Left lung (tissue), 10 donors: ENCODE data around the gene RALB. TPM values are rescaled to one million over a fixed set of nuclear protein-coding genes. Genes with fewer than 3 reads are reported as not detected.
"Not testable (repeated sequence)": the region's sequence is repeated elsewhere in the genome, so short reads cannot be mapped to it uniquely, and the experiment has no call there.

Experiments
- ATAC-seq: fragments of 200-7000 bp; cut with Tn5 transposase; one replicate; pipeline ENCODE4 v1.9.1; 2020; ENCODE audit warnings: moderate library complexity
- DNase-seq, 4 donors: peaks; one replicate each; pipeline ENCODE4 v3.0.0-alpha.2; 2013 to 2020
- H3K27ac ChIP-seq, 2 donors: fragments of 200-600 bp; sonication (generic) in 1 of 2; one replicate each; pipeline versions ENCODE4 v1.5.0 to v1.8.0; 2020 to 2021
- H3K27me3 ChIP-seq, 2 donors: fragments of 200-600 bp; sonication (generic) in 1 of 2; one replicate each; pipeline versions ENCODE4 v1.5.0 to v1.8.0; 2020 to 2021
- H3K36me3 ChIP-seq, 2 donors: fragments of 200-600 bp; sonication (generic) in 1 of 2; one replicate each; pipeline versions ENCODE4 v1.5.0 to v1.8.0; 2020 to 2021
- H3K4me1 ChIP-seq, 2 donors: fragments of 200-600 bp; one replicate each; pipeline ENCODE4 v1.8.0; 2021
- H3K4me3 ChIP-seq, 2 donors: fragments of 200-600 bp; sonication (generic) in 1 of 2; one replicate each; pipeline versions ENCODE4 v1.5.0 to v1.8.0; 2020 to 2021; ENCODE audit warnings: mild to moderate bottlenecking in 1 of 2
- H3K9me3 ChIP-seq, 2 donors: fragments of 200-600 bp; sonication (generic) in 1 of 2; one replicate each; pipeline versions ENCODE4 v1.5.0 to v1.8.0; 2020 to 2021
- intact Hi-C, 2 donors: fragments of 100-400 bp; cut with DNase I; formaldehyde crosslinking; loops; one replicate each; pipeline versions ENCODE4 v1.11.2 to v1.14.2; 2022
- polyA plus RNA-seq, 6 donors: library from polyadenylated mRNA; unstranded; fragments of 120-200 nt; gene quantifications; one replicate each; pipeline ENCODE4 v1.2.1, GENCODE V29; 2013; ENCODE audit not compliant: insufficient read length in 6 of 6
- total RNA-seq, 2 donors: library from RNA; stranded (reverse); fragmentation: NEBNext Ultra II Directional; extraction: Animal tissue kit (Norgen Biotek cat#: 25700); gene quantifications; one replicate each; pipeline ENCODE4 v1.2.1, GENCODE V29; 2021
- TF ChIP-seq, protein P1 (sequence below), 2 donors: fragments of 200-600 bp; sonication (generic) in 1 of 2; IDR thresholded peaks; one replicate each; pipeline versions ENCODE4 v1.5.0 to v1.8.0; 2021; ENCODE audit warnings: antibody characterized with exemption in 2 of 2
- donor health status: DM: no; HTN: yes; CAD: no.
- donor health status: DM: no; HTN: no; CAD: no.

The RALB gene
- total and polyA plus RNA-seq, 8 donors = 50.5 to 143 (median 112) TPM

DNA sequence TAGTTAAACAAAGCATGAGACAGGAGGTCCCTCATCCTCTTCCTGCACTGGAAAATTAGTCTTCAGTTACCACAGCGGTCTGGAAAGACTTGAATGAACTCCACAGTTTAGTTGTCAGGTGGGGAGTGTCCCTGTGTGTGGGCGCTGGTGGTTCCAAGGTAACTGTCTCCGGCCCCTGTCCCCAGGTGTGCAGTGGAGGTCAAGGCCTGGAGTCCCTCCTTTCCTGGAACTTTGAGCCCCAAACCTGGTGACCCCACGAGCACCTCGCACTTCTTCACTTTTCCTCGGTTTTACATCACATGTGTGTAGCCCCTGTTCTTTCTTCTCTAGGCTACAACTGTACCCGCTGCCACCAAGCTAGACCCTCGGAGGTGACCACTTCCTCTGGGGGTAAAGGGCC is 65.3 kb downstream of the RALB start:
- DNase-seq (peak in 1 of 4 donors; percentile 9), ATAC-seq (no peak)
- peaks cover 4 to 37% of the 10 kb centered on the region in 2 donors for H3K4me1 ChIP-seq
- no peaks in the 10 kb centered on the region for H3K27me3 ChIP-seq
- no peaks in the 10 kb centered on the region for H3K36me3 ChIP-seq
- no peak overlapping the region for H3K4me3 ChIP-seq
- TF ChIP-seq, protein P1, sequence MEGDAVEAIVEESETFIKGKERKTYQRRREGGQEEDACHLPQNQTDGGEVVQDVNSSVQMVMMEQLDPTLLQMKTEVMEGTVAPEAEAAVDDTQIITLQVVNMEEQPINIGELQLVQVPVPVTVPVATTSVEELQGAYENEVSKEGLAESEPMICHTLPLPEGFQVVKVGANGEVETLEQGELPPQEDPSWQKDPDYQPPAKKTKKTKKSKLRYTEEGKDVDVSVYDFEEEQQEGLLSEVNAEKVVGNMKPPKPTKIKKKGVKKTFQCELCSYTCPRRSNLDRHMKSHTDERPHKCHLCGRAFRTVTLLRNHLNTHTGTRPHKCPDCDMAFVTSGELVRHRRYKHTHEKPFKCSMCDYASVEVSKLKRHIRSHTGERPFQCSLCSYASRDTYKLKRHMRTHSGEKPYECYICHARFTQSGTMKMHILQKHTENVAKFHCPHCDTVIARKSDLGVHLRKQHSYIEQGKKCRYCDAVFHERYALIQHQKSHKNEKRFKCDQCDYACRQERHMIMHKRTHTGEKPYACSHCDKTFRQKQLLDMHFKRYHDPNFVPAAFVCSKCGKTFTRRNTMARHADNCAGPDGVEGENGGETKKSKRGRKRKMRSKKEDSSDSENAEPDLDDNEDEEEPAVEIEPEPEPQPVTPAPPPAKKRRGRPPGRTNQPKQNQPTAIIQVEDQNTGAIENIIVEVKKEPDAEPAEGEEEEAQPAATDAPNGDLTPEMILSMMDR (IDR thresholded peaks at IDR 0.05) = no peak
- no peaks in the 10 kb centered on the region for H3K9me3 ChIP-seq
- intact Hi-C loops = no loop called here
- no peak overlapping the region for H3K27ac ChIP-seq

DNA sequence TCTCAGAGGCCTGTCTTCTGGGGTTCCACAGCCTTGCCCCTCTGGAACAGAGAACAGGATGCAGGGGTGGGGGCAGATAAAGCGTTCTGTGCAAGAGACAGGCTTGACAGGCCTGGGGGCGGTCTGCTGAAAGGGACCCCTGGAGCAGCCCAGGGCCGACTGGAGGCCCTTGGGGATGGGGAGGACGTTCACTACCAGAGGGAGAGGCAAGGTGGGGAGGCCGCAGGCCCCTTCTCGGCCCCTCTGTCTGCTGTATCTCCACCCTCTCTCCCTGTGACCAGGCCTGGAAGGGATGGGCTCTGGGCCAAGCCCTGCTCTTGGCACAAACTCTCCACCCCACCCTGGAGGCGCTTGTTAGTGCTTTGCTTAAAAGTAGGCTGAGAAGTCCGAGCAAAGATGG is 66.0 kb downstream of the RALB start:
- ATAC-seq = no peak
- no peak overlapping the region for H3K27ac ChIP-seq
- no peaks in the 10 kb centered on the region for H3K36me3 ChIP-seq
- no peak overlapping the region for H3K4me3 ChIP-seq
- no peaks in the 10 kb centered on the region for H3K27me3 ChIP-seq
- intact Hi-C loops = no loop called here
- TF ChIP-seq, protein P1 (IDR thresholded peaks at IDR 0.05) = no peak
- peaks cover 4 to 30% of the 10 kb centered on the region in 2 donors for H3K4me1 ChIP-seq
- DNase-seq = peak in 3 of 4 donors; percentile 36 to 71 (median 59)
- no peaks in the 10 kb centered on the region for H3K9me3 ChIP-seq

DNA sequence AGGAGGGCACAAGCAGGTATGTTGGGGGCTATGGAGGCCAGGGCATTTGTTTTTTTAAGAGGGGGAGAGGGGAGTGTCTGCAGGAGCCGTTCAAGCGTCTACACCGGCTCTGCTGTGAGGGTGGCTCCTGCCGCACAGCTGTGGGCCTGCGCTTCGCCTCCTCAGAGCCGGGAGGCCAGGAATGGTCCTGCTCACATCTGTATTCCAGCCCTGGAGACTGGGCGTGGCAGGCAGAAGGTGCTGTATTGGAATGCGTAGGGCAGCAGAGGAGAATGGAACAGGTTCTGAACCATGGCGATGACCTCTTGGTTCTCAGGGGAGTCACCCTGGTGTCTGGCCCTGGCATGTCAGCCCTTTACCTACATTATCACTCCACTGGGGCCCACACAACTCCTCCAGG is 66.5 kb downstream of the RALB start:
- ATAC-seq (no peak), DNase-seq (peak in 1 of 4 donors; percentile 66)
- H3K9me3 ChIP-seq = no peaks in the 10 kb centered on the region
- no peaks in the 10 kb centered on the region for H3K27me3 ChIP-seq
- H3K4me1 ChIP-seq = peaks cover 4 to 25% of the 10 kb centered on the region in 2 donors
- TF ChIP-seq, protein P1 (IDR thresholded peaks at IDR 0.05) = no peak
- intact Hi-C loops = no loop called here
- no peaks in the 10 kb centered on the region for H3K36me3 ChIP-seq
- no peak overlapping the region for H3K27ac ChIP-seq
- H3K4me3 ChIP-seq = no peak overlapping the region

DNA sequence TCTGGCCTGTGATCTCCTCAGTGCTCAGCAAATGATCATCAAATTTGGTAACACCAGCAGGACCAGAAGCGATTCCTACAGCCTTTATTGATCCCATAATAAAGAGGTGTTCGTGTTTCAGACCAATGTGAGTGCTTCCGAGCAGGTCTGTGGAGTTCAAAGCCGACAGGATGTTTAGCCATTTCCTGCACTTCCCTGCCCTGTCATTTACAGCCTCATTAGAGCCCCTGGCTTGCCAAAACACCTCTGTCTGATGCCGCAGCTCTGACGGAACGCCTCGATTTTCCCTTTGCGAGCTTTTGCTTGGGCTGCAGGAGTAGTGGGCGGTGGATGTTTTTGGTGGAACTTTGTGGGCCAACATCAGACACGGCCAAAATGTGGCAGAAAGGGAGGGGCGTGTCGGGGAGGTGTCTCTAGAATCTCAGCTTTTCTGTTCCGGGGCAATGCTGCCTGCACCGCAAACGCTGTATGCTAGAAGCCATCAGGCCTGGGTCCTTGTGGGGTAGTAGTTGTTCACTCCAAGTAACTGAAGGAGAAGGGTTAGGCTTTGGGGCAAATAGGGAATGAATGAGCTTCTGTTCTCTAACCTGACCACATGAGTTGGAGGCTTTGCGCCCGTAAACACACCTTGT is 67.2 kb downstream of the RALB start:
- H3K4me3 ChIP-seq = no peak overlapping the region
- peaks cover 4 to 21% of the 10 kb centered on the region in 2 donors for H3K4me1 ChIP-seq
- ATAC-seq = no peak
- H3K27me3 ChIP-seq = no peaks in the 10 kb centered on the region
- H3K9me3 ChIP-seq = no peaks in the 10 kb centered on the region
- no peak overlapping the region for H3K27ac ChIP-seq
- no peaks in the 10 kb centered on the region for H3K36me3 ChIP-seq
- TF ChIP-seq, protein P1 (IDR thresholded peaks at IDR 0.05) = no peak
- peak in 1 of 4 donors; percentile 3 for DNase-seq
- intact Hi-C loops = no loop called here

DNA sequence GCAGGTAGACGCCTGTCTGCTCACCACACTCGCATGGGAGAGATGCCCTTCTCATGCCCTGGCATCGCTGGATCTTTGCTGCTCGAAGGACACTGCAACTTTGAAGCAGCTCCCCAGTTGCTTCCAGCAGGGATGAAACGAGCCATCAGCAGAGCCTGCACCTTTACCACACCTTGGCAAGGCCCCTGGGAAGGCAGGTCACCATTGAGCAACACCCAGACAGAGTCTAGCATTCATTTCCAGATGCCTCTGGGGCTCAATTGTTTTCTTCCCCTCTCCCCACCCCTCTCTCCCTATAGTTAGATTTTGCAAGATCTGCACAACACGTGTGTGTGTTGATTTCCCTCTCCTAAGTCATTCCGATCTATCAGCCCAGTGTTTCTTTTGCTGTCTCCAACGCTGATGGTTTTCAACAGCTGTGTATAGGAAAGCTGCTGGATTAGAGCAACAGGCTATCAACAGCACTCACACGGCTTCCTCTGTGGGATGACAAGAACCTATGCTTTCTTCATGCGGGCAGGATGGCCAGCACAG is 67.7 kb downstream of the RALB start:
- TF ChIP-seq, protein P1 (IDR thresholded peaks at IDR 0.05) = no peak
- no peak for ATAC-seq
- intact Hi-C loops = no loop called here
- Histone ChIP-seq H3K36me3 (no peaks in the 10 kb centered on the region), H3K27ac (no peak overlapping the region), H3K27me3 (no peaks in the 10 kb centered on the region), H3K9me3 (no peaks in the 10 kb centered on the region), H3K4me3 (no peak overlapping the region), H3K4me1 (peaks cover 4 to 21% of the 10 kb centered on the region in 2 donors)
- DNase-seq = peak in 2 of 4 donors; percentile 31 to 70

DNA sequence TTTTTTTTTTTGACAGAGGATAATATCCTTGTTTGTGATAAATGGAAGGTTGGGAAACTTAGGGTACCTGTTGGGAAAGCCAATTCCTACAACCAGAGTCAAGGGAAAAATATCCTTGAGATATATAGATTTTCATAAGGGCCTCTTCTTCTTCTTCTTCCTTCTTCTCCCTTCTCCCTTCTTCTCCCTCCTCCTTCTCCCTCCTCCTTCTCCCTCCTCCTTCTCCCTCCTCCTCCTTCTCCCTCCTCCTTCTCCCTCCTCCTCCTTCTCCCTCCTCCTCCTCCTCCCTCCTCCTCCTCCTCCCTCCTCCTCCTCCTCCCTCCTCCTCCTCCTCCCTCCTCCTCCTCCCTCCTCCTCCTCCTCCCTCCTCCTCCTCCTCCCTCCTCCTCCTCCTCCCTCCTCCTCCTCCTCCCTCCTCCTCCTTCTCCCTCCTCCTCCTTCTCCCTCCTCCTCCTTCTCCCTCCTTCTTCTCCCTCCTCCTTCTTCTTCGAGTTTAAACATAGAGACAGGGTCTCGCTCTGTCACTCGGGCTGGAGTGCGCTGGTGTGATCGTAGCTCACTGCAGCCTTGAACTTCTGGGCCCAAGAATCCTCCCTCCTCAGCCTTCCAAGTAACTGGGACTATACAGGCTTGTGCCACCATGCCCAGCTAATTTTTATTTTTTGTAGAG is 68.4 kb downstream of the RALB start:
- H3K27me3 ChIP-seq, H3K36me3 ChIP-seq, DNase-seq, H3K27ac ChIP-seq, intact Hi-C loops, ATAC-seq, H3K9me3 ChIP-seq, H3K4me3 ChIP-seq: not testable (repeated sequence)
- H3K4me1 ChIP-seq = peaks cover 4 to 21% of the 10 kb centered on the region in 2 donors
